K562 (cell line): ENCODE results near the gene FASN. TPM values are rescaled to one million over a fixed set of nuclear protein-coding genes. Genes with fewer than 3 reads are reported as not detected.

Source experiments
- ASH1L ChIP-seq: fragments of 450-650 bp; IDR thresholded peaks from 2 replicates; pipeline ENCODE4 v1.6.1; 2018; ENCODE audit warnings: borderline replicate concordance, mild to moderate bottlenecking, low read depth; ENCODE audit not compliant: partially characterized antibody
- CAMTA2 ChIP-seq: fragments of 250-450 bp; sonication (Bioruptor Pico); conservative IDR thresholded peaks from 2 replicates; pipeline ENCODE4 v1.5.1; 2022
- CBX3 ChIP-seq, 2 experiments: IDR thresholded peaks; 1 replicate in 1 of 2; 2 replicates in 1 of 2; pipeline ENCODE4 v1.6.1; 2012; ENCODE audit warnings: inconsistent platforms in 2 of 2, low read length in 2 of 2, borderline replicate concordance in 1 of 2, control low read depth in 1 of 2
- FOSL1 ChIP-seq: fragments of 200-800 bp; sonication (Bioruptor generic); conservative IDR thresholded peaks from 2 replicates; pipeline ENCODE4 v1.6.1; 2016; ENCODE audit warnings: missing genetic modification characterization, missing compliant biosample characterization
- GTF2F1 ChIP-seq: IDR thresholded peaks from 2 replicates; pipeline ENCODE4 v1.6.1; 2011; ENCODE audit warnings: low read depth, low read length, improper control_type of control experiment
- HNRNPL ChIP-seq: fragments of 200-400 bp; formaldehyde crosslinking; IDR thresholded peaks from 2 replicates; pipeline ENCODE4 v1.6.1; 2017; ENCODE audit warnings: low read depth, mild to moderate bottlenecking, low read length
- ID3 ChIP-seq, 2 experiments: fragments of 250-450 bp in 1 of 2; fragments of 450-650 bp in 1 of 2; sonication (Bioruptor Pico) in 1 of 2; IDR thresholded peaks; 2 replicates each; pipeline versions ENCODE4 v1.6.1 to v1.8.0; 2016 to 2021; ENCODE audit warnings: mild to moderate bottlenecking in 2 of 2, moderate library complexity in 2 of 2, missing compliant biosample characterization in 1 of 2, missing genetic modification characterization in 1 of 2
- MEIS2 ChIP-seq: fragments of 450-650 bp; IDR thresholded peaks from 2 replicates; pipeline ENCODE4 v1.6.1; 2014; ENCODE audit warnings: mild to moderate bottlenecking; ENCODE audit not compliant: partially characterized antibody
- MTA1 ChIP-seq: fragments of 450-650 bp; IDR thresholded peaks from 2 replicates; pipeline ENCODE4 v1.6.1; 2017; ENCODE audit warnings: borderline replicate concordance
- NCOR1 ChIP-seq: fragments of 450-650 bp; IDR thresholded peaks from 2 replicates; pipeline ENCODE4 v1.6.1; 2016; ENCODE audit warnings: mild to moderate bottlenecking, moderate library complexity
- NELFE ChIP-seq: IDR thresholded peaks from 2 replicates; pipeline ENCODE4 v1.6.1; 2011; ENCODE audit warnings: mild to moderate bottlenecking; ENCODE audit not compliant: insufficient read depth, insufficient read length
- NONO ChIP-seq, 2 experiments: fragments of 200-400 bp in 1 of 2; fragments of 450-650 bp in 1 of 2; formaldehyde crosslinking in 1 of 2; IDR thresholded peaks; 2 replicates each; pipeline ENCODE4 v1.6.1; 2017; ENCODE audit warnings: low read depth in 2 of 2, mild to moderate bottlenecking in 2 of 2, moderate library complexity in 2 of 2, low read length in 1 of 2
- OTX1 ChIP-seq: fragments of 450-650 bp; formaldehyde crosslinking; IDR thresholded peaks from 2 replicates; pipeline ENCODE4 v1.4.0; 2022; ENCODE audit warnings: mild to moderate bottlenecking
- RBFOX2 ChIP-seq: fragments of 200-400 bp; formaldehyde crosslinking; IDR thresholded peaks from 2 replicates; pipeline ENCODE4 v1.6.1; 2017; ENCODE audit warnings: low read depth, mild to moderate bottlenecking, low read length, moderate library complexity
- RBM14 ChIP-seq: fragments of 200-400 bp; formaldehyde crosslinking; IDR thresholded peaks from 2 replicates; pipeline ENCODE4 v1.6.1; 2018; ENCODE audit warnings: low read depth, mild to moderate bottlenecking, low read length, moderate library complexity, borderline replicate concordance; ENCODE audit not compliant: insufficient read depth
- SMC3 ChIP-seq: conservative IDR thresholded peaks from 2 replicates; pipeline ENCODE4 v1.6.1; 2011; ENCODE audit warnings: low read depth, low read length, improper control_type of control experiment; ENCODE audit not compliant: insufficient read depth
- STAT6 ChIP-seq: sonication (generic); formaldehyde crosslinking; IDR thresholded peaks from 2 replicates; pipeline ENCODE4 v1.8.1; 2023; ENCODE audit warnings: mild to moderate bottlenecking, missing genetic modification reagents
- TOE1 ChIP-seq, 2 experiments: fragments of 450-650 bp in 1 of 2; sonication (generic) in 1 of 2; formaldehyde crosslinking in 1 of 2; IDR thresholded peaks; 2 replicates each; pipeline versions ENCODE4 v1.7.1 to v1.8.0; 2016 to 2022; ENCODE audit warnings: borderline replicate concordance in 2 of 2, mild to moderate bottlenecking in 2 of 2, antibody characterized with exemption in 1 of 2, inconsistent platforms in 1 of 2, low read depth in 1 of 2, missing genetic modification reagents in 1 of 2, moderate library complexity in 1 of 2
- ZC3H4 ChIP-seq: sonication (generic); formaldehyde crosslinking; IDR thresholded peaks from 2 replicates; pipeline ENCODE4 v1.9.0; 2021; ENCODE audit warnings: missing genetic modification reagents, borderline replicate concordance
- ZNF354B ChIP-seq: fragments of 250-450 bp; sonication (Bioruptor Pico); IDR thresholded peaks from 2 replicates; pipeline ENCODE4 v1.4.0; 2020
- ZNF395 ChIP-seq: fragments of 200-800 bp; sonication (Bioruptor generic); IDR thresholded peaks from 2 replicates; pipeline ENCODE4 v1.6.1; 2017; ENCODE audit warnings: missing genetic modification characterization, missing compliant biosample characterization
- ZNF398 ChIP-seq: fragments of 250-450 bp; sonication (Bioruptor Pico); IDR thresholded peaks from 2 replicates; pipeline ENCODE4 v1.8.0; 2021; ENCODE audit warnings: moderate library complexity, mild to moderate bottlenecking, inconsistent platforms
- polyA plus RNA-seq, 8 experiments: library from polyadenylated mRNA; depleted of rRNA in 4 of 8; stranded (reverse) in 5 of 8; unstranded in 3 of 8; fragments of >200 nt; fragmentation: Nextera tagmentation in 2 of 8; fragmentation: Illumina TruSeq in 1 of 8; extraction: Ambion mirVana in 2 of 8; extraction: Trizol in 1 of 8; gene quantifications; 2 replicates each; pipeline versions ENCODE4 v1.2.1 to v1.2.3, GENCODE V29; 2011 to 2014; ENCODE audit warnings: inconsistent platforms in 1 of 8, missing spikeins in 1 of 8
- total RNA-seq, 7 experiments: library from RNA; depleted of rRNA in 6 of 7; stranded (reverse); fragments of >200 nt in 6 of 7; fragmentation: Illumina TruSeq in 2 of 7; extraction: Trizol in 2 of 7; gene quantifications; 2 replicates each; pipeline versions ENCODE4 v1.2.1 to v1.2.3, GENCODE V29; 2011 to 2021; ENCODE audit warnings: low replicate concordance in 1 of 7

The FASN gene
- total and polyA plus RNA-seq, 9 of the 15 experiments (the other 6 are each of a cell fraction or from before 2014, with no cell fraction given), result 0.15 to 663 (median 49.9) TPM

- TF ChIP-seq ZC3H4 (CRISPR knock-in tag), result 0 out of 2 replicates have a peak, but pooled peaks have one; percentile 10
- no peak for TF ChIP-seq OTX1 (CRISPR knock-in tag)
- TF ChIP-seq TOE1 (IDR thresholded peaks at IDR 0.05; ENCODE audit: borderline replicate concordance), result no peak
- 0 out of 2 replicates have a peak, but pooled peaks have one; percentile 65 for TF ChIP-seq TOE1 (CRISPR knock-in tag; IDR thresholded peaks at IDR 0.05; ENCODE audit: borderline replicate concordance, low read depth)
- TF ChIP-seq RBM14, result no peak; the same call in 1 of the 2 replicates
- TF ChIP-seq NCOR1, result no peak
- TF ChIP-seq ZNF354B (CRISPR knock-in tag), result no peak
- 0 out of 2 replicates have a peak, but pooled peaks have one; percentile 3 for TF ChIP-seq FOSL1 (tag)
- no peak for TF ChIP-seq CAMTA2 (CRISPR knock-in tag)
- no peak for TF ChIP-seq MTA1
- TF ChIP-seq GTF2F1, result no peak
- no peak for TF ChIP-seq ASH1L
- no peak for TF ChIP-seq ID3 (CRISPR knock-in tag; IDR thresholded peaks at IDR 0.05)
- peak; percentile 19; the same call in 1 of the 2 replicates for TF ChIP-seq ID3 (tag; IDR thresholded peaks at IDR 0.05)
- TF ChIP-seq RBFOX2, result peak; percentile 81
- no peak for TF ChIP-seq ZNF395 (CRISPR knock-in tag)
- no peak; the same call in 1 of the 2 replicates for TF ChIP-seq HNRNPL
- TF ChIP-seq SMC3, result no peak
- no peak for TF ChIP-seq CBX3 (IDR thresholded peaks at IDR 0.05; ENCODE audit: borderline replicate concordance in 1 of 2, low read length in 2 of 2)
- TF ChIP-seq NELFE, result peak; percentile 63
- no peak for TF ChIP-seq MEIS2
- no peak for TF ChIP-seq ZNF398 (CRISPR knock-in tag)
- TF ChIP-seq STAT6 (CRISPR knock-in tag), result 0 out of 2 replicates have a peak, but pooled peaks have one; percentile 80
- TF ChIP-seq NONO (IDR thresholded peaks at IDR 0.05; ENCODE audit: low read depth in 2 of 2, low read length in 1 of 2), result peak; percentile 85 to 100; a peak in 2 of 4 replicates
These were observed 192 bp downstream of the FASN start (continued) for GRCh38 chr17:82097919-82098168.
